Aorta (tissue), 5 donors: ENCODE measurements around the gene TMEM134. TPM values are rescaled to one million over a fixed set of nuclear protein-coding genes. Genes with fewer than 3 reads are reported as not detected.

Experiments used
- ATAC-seq: fragments of 200-7000 bp; cut with Tn5 transposase; one replicate; pipeline ENCODE4 v1.9.1; 2022; ENCODE audit warnings: moderate library complexity; ENCODE audit not compliant: low FRiP score
- DNase-seq, 2 donors: peaks; one replicate each; pipeline ENCODE4 v3.0.0-alpha.2; 2020
- H3K27ac ChIP-seq, 2 donors: one replicate each; pipeline ENCODE4 v1.5.1; 2013; ENCODE audit warnings: low read length in 2 of 2, mild to moderate bottlenecking in 2 of 2, moderate library complexity in 2 of 2, control low read depth in 1 of 2, inconsistent platforms in 1 of 2, low read depth in 1 of 2
- H3K27me3 ChIP-seq, 2 donors: one replicate each; pipeline ENCODE4 v1.6.1; 2013; ENCODE audit warnings: control low read depth in 1 of 2, low read length in 1 of 2, mild to moderate bottlenecking in 1 of 2, moderate library complexity in 1 of 2; ENCODE audit not compliant: insufficient read depth in 2 of 2, control insufficient read depth in 1 of 2
- H3K36me3 ChIP-seq, 2 donors: one replicate each; pipeline ENCODE4 v1.6.1; 2013; ENCODE audit warnings: control low read depth in 1 of 2, low read length in 1 of 2, mild to moderate bottlenecking in 1 of 2; ENCODE audit not compliant: insufficient read depth in 2 of 2, control insufficient read depth in 1 of 2
- H3K4me1 ChIP-seq, 2 donors: one replicate each; pipeline ENCODE4 v1.6.1; 2013; ENCODE audit warnings: low read length in 2 of 2, control low read depth in 1 of 2, mild to moderate bottlenecking in 1 of 2, moderate library complexity in 1 of 2; ENCODE audit not compliant: insufficient read depth in 2 of 2, control insufficient read depth in 1 of 2
- H3K4me3 ChIP-seq, 2 donors: one replicate each; pipeline ENCODE4 v1.5.1; 2013; ENCODE audit warnings: low read length in 2 of 2, control low read depth in 1 of 2, mild to moderate bottlenecking in 1 of 2
- H3K9me3 ChIP-seq: one replicate; pipeline ENCODE4 v1.6.1; 2013; ENCODE audit warnings: mild to moderate bottlenecking, low read length; ENCODE audit not compliant: control insufficient read depth
- WGBS, 2 donors: extraction: QIAGEN DNeasy Blood & Tissue Kit; methylation state at CpG; one replicate each; pipeline ENCODE4 v1.1.7; 2013; 5-methylcytosine and 5-hydroxymethylcytosine counted together
- intact Hi-C, 2 donors: fragments of 100-400 bp; cut with DNase I; formaldehyde crosslinking; loops; one replicate each; pipeline versions ENCODE4 v1.14.2 to v1.15.0; 2022
- polyA plus RNA-seq, 2 donors: library from polyadenylated mRNA; stranded (reverse); fragments of 200-250 nt; gene quantifications; one replicate each; pipeline ENCODE4 v1.2.3, GENCODE V29; 2013
- total RNA-seq, 2 donors: library from RNA; stranded (reverse); fragmentation: NEBNext Ultra II Directional; extraction: Animal tissue kit (Norgen Biotek cat#: 25700); gene quantifications; one replicate each; pipeline ENCODE4 v1.2.1, GENCODE V29; 2021
- donor health status: healthy with polysubstance abuse.
- donor health status: Bipolar disorder and iron deficiency.
- donor health status: DM: no; HTN: no; CAD: no.
- donor health status: DM: no; HTN: no; CAD: no.
- donor health status: DM: yes; HTN: yes; CAD: no.

TMEM134 gene
- total and polyA plus RNA-seq, 4 donors: 20.0 to 63.2 (median 35.9) TPM

- Histone ChIP-seq H3K9me3 (no peaks in the 10 kb centered on the region), H3K36me3 (no peaks in the 10 kb centered on the region), H3K4me3 (no peak overlapping the region), H3K4me1 (no peaks in the 10 kb centered on the region), H3K27me3 (no peaks in the 10 kb centered on the region), H3K27ac (no peak overlapping the region)
- 93 to 94% methylated on average over 14 of the region's 14 CpGs for WGBS, 2 donors
- intact Hi-C loops: no loop called here
- no peak for ATAC-seq
- no peak for DNase-seq
Observed at GRCh38 chr11:67451658-67451976, 17.4 kb downstream of the TMEM134 start.

GRCh38 chr11:67450796-67451657 lies 18.0 kb downstream of the TMEM134 start:
- H3K36me3 ChIP-seq: no peaks in the 10 kb centered on the region
- no peak overlapping the region for H3K27ac ChIP-seq
- H3K9me3 ChIP-seq: no peaks in the 10 kb centered on the region
- intact Hi-C loops: no loop called here
- H3K4me1 ChIP-seq: no peaks in the 10 kb centered on the region
- WGBS, 2 donors: 90 to 93% methylated on average over 23 to 25 of the region's 25 CpGs
- no peaks in the 10 kb centered on the region for H3K27me3 ChIP-seq
- DNase-seq (no peak), ATAC-seq (no peak)
- H3K4me3 ChIP-seq: no peak overlapping the region

GRCh38 chr11:67449116-67449844 lies 19.8 kb downstream of the TMEM134 start:
- intact Hi-C loops: no loop called here
- Histone ChIP-seq H3K27me3 (no peaks in the 10 kb centered on the region), H3K27ac (no peak overlapping the region), H3K4me1 (no peaks in the 10 kb centered on the region), H3K4me3 (no peak overlapping the region), H3K9me3 (no peaks in the 10 kb centered on the region), H3K36me3 (no peaks in the 10 kb centered on the region)
- DNase-seq: no peak
- WGBS, 2 donors: 77 to 79% methylated on average over 9 of the region's 9 CpGs
- ATAC-seq: no peak

GRCh38 chr11:67448220-67448609 lies 20.8 kb downstream of the TMEM134 start:
- Histone ChIP-seq H3K4me1 (no peaks in the 10 kb centered on the region), H3K27me3 (no peaks in the 10 kb centered on the region), H3K9me3 (no peaks in the 10 kb centered on the region), H3K36me3 (no peaks in the 10 kb centered on the region), H3K27ac (no peak overlapping the region), H3K4me3 (no peak overlapping the region)
- whole genome bisulfite sequencing, 2 donors: 91 to 94% methylated on average over 7 of the region's 7 CpGs
- ATAC-seq: no peak
- no peak for DNase-seq
- intact Hi-C loops: no loop called here

GRCh38 chr11:67445515-67445914 lies 23.5 kb downstream of the TMEM134 start:
- Histone ChIP-seq H3K4me3 (no peak overlapping the region), H3K27me3 (no peaks in the 10 kb centered on the region), H3K27ac (no peak overlapping the region), H3K9me3 (no peaks in the 10 kb centered on the region), H3K36me3 (no peaks in the 10 kb centered on the region), H3K4me1 (no peaks in the 10 kb centered on the region)
- intact Hi-C loops: no loop called here
- no peak for ATAC-seq
- no peak for DNase-seq
- WGBS, 2 donors: 86% methylated on average over 5 of the region's 5 CpGs

- no peak for DNase-seq
- peak overlapping the region; percentile 74 to 97 for H3K27ac ChIP-seq
- WGBS, 2 donors: 34 to 37% methylated on average over 42 to 45 of the region's 45 CpGs
- ATAC-seq: peak; percentile 1
- H3K4me3 ChIP-seq: peak overlapping the region; percentile 81
- H3K9me3 ChIP-seq: no peaks in the 10 kb centered on the region
- intact Hi-C loops: no loop called here
- no peaks in the 10 kb centered on the region for H3K36me3 ChIP-seq
- no peaks in the 10 kb centered on the region for H3K4me1 ChIP-seq
- H3K27me3 ChIP-seq: no peaks in the 10 kb centered on the region
Observed at GRCh38 chr11:67442504-67443404, 26.3 kb downstream of the TMEM134 start.

GRCh38 chr11:67441731-67442351 lies 27.2 kb downstream of the TMEM134 start:
- DNase-seq (no peak), ATAC-seq (no peak)
- WGBS, 2 donors: 86 to 87% methylated on average over 28 of the region's 28 CpGs
- Histone ChIP-seq H3K36me3 (no peaks in the 10 kb centered on the region), H3K27ac (no peak overlapping the region), H3K4me3 (no peak overlapping the region), H3K4me1 (no peaks in the 10 kb centered on the region), H3K9me3 (no peaks in the 10 kb centered on the region), H3K27me3 (no peaks in the 10 kb centered on the region)
- intact Hi-C loops: no loop called here

- H3K36me3 ChIP-seq: no peaks in the 10 kb centered on the region
- ATAC-seq (no peak), DNase-seq (no peak)
- no peaks in the 10 kb centered on the region for H3K9me3 ChIP-seq
- H3K4me1 ChIP-seq: no peaks in the 10 kb centered on the region
- intact Hi-C loops: no loop called here
- H3K4me3 ChIP-seq: no peak overlapping the region
- H3K27ac ChIP-seq: no peak overlapping the region
- WGBS, 2 donors: 86 to 88% methylated on average over 21 of the region's 21 CpGs
- H3K27me3 ChIP-seq: no peaks in the 10 kb centered on the region
Observed at GRCh38 chr11:67441098-67441563, 27.9 kb downstream of the TMEM134 start.
